Stromal cell of bone marrow (primary cell): ENCODE data around the gene MT2A.
A peak's percentile ranks its signal among the peaks of the same experiment; 100 is the strongest.
"Not testable (repeated sequence)": the region's sequence is repeated elsewhere in the genome, so short reads cannot be mapped to it uniquely, and the experiment has no call there.

Experiments
- DNase-seq: peaks from one replicate; pipeline ENCODE4 v3.0.0-alpha.2; 2012; ENCODE audit warnings: low read depth

The MT2A gene

DNA sequence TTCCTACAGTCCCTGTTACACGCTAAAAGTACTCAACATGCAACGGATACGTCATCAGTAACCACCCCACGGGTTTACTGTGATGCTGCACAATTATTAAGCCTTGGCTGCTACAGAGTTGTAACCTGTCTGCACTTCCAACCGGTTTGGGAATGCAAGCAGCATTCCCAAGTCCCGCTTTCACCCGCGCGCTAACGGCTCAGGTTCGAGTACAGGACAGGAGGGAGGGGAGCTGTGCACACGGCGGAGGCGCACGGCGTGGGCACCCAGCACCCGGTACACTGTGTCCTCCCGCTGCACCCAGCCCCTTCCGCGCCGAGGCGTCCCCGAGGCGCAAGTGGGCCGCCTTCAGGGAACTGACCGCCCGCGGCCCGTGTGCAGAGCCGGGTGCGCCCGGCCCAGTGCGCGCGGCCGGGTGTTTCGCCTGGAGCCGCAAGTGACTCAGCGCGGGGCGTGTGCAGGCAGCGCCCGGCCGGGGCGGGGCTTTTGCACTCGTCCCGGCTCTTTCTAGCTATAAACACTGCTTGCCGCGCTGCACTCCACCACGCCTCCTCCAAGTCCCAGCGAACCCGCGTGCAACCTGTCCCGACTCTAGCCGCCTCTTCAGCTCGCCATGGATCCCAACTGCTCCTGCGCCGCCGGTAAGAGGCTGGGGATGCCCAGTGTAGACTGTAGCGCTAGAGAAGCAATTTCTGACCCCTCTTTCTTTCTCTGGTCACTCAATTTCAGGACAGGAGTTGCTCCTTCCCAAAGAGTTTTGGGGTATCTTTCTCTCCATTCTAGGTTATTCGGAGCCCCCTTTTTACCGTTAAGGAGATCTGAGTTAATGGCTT, at the start of gene MT2A:
Gene MT2A (plus strand): TSS at position 542 of the 833 bp plus-strand sequence. CDS start 72 bp downstream, at position 614.
- DNase-seq = peak; percentile 96

DNA sequence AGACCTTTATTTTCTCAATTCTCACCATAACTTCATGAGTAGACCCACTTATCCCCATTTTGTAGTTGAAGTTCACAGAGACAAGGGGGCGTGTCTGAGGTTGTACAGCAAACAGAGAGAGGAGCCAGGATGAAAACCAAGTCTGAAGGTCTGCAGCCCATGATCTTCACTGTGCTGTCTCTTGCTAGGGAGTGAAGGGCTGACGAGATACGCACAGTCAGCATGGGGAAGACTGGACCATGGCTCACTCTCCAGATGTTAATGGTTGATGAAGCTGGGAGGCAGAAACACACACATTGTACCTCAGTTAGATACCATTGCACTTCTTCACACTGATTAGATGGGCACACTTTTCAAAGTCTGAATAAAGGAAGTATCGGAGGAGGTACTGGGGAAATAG, 49.3 kb upstream of the MT2A start:
- no peak for DNase-seq

DNA sequence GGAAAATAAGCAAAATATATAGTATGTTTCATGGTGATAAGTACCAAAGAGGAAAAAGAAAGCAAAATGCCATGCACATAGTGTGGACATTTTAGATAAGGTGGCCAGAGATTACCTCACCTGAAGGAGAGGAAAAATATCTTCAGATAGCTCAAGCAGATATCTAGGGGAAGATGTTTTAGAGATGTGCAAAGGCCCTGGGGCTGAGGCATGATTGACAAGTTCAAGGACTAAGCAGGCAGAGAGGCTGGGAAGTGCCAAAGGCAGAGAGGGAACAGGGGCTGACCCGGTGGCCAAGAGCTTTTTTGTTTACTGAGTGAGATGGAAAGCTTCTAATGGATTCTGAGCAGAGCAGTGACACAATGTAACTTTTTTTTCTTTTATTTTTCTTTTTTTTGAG, 47.9 kb upstream of the MT2A start:
- DNase-seq = no peak

DNA sequence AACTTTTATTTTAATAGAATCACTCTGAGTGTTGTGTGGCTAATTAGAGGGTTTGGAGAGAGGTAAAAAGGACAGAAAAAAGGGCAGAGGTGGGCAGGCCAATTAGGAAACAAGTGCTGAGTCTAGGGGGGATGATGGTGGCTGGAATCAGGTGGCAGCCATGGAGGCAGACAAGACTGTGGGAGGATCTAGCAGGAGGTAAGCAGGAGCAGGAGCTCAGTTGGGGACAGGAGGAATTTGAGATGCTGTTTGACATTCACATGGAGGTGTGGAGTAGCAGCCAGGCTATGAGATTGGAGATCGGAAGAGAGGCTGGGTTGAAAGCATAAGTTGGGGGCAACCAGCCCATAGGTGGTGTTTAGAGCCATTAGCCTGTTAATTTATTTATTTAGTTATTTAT, 47.3 kb upstream of the MT2A start:
- no peak for DNase-seq

DNA sequence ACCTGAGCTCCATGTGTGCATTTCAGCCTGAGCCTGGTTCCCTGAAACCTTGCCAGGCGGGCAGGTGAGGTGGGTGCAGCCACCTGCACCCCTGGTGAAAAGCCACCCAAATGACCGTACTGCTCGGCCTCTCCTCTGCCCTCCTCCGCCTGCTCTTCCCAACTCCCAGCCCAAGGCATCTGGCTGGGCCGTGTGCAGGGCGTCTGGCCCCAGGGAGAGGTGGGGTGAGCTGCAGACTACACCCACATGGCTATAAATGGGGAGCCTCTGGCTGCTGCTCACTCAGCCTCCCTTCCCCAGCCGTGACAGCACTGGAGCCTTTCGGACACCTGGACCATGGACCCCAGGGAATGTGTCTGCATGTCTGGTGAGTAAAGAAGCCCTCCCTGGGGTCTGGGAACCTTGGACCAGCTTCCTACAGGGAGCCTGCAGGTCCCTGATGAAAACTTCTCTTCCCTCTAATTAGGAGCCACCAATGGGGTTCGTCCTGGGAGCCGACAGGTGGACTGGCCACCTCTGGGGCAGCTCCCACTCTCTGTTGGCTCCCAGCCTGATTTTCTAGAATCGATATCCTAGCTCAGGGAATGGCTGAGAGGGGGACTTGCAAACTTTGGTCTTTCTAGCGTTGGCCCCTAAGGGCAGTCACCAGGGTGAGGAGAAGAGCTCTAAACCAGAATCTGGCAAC, 43.4 kb upstream of the MT2A start, which contains the start of gene MT4:
Gene MT4 (plus strand): TSS at position 281 of the 685 bp plus-strand sequence. CDS start 56 bp downstream, at position 337.
- no peak for DNase-seq

DNA sequence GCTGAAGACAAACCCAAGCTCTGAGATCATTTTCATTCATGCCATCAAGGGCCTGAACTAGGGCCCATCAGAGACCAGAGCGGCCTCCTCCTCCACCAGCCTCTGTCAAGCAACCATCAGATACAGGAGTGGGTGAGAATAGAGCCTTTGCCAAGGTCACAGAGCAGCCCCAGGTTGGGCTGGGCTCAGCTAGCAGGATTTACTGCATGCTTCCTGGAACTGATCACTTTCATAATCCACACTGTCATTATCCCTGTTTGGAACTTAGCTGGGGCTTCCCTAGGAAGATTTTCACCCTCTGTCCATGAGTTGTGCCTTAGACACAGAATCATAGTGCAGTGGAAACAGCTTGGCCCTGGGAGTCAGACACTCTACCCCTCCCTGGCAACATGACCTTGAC, 38.4 kb upstream of the MT2A start:
- DNase-seq = no peak

DNA sequence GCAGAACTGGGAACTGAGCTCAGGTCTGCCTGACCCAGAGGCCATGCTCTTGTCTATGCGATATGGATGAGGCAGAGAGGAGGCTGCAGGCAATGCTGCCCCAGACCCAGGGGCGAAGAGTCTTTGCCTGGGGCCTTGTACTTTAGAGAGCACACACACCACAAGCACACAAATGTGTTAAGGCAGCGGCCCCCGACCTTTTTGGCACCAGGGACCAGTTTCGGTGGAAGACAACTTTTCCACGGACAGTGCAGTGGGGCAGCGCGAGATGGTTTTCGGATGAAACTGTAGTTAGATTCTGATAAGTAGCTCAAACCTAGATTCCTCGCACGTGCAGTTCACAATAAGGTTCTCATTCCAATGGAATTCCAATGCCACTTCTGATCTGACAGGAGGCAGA, 36.9 kb upstream of the MT2A start:
- DNase-seq = no peak

DNA sequence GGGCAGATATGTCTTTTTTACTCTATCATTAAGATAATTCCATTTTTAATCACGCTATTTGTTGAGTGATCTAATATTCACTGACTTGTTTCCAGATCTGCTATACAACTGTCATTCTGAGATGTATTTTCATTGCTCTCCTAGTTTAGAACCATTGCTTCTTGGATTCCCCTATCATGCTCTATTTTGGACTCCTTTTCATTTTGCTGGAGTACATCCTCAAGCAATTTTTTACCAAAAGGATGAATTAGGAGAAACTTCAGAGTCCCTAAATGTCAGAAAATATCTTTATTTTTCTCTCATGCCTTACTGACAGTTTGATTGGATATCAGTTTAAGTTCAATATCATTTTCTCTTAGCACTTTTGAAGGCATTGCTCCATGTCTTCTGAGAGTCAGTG, 33.8 kb upstream of the MT2A start:
- no peak for DNase-seq

DNA sequence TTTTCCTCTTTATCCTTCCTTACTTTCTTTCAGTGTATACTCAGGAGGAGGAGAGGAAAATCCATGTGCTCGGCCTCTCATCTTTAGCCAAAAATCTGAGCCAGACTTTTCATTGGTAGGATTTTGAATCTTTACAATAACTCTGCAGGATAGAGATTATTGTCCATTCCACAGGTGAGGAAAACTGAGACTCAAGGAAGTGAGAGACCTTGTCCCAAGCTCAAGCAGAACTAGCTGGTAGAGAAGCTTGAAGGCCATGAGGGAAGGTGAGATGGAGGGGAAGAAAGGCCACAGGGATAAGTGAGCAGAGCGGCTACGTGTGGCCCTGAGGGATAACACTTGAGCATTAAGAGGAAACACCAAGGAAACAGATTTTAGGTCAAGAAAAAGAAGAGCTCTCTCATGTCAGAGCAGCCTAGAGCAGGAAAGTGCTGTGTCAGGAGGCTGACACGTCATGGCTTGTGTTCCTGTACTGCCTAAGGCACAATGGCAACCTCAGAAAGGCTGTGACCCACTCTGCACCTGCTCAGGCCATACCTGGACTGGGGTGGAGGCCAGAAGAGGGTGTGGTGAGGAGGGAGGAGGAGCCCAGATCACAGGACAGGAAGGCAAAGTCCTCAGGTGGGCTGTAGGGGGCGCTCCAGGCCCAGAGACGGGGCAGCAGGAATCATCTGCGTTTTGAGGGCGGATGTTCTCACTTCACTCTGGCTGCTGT, 31.6 kb upstream of the MT2A start:
- peak; percentile 20 for DNase-seq

DNA sequence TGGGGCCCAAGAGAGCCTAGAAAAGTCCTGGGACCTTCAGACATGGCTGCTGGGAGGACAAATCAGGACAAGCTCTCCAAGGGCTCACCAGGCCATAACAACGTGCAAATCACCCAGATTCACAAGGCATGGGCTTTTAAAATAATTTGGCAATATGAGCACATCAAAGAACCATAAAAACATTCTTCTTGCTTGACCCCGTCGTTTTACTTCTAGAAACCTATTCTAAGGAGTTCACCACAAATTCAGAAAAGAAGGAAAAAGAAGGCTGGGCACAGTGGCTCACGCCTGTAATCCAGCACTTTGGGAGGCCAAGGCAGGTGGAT, 31.1 kb upstream of the MT2A start:
- DNase-seq = no peak

DNA sequence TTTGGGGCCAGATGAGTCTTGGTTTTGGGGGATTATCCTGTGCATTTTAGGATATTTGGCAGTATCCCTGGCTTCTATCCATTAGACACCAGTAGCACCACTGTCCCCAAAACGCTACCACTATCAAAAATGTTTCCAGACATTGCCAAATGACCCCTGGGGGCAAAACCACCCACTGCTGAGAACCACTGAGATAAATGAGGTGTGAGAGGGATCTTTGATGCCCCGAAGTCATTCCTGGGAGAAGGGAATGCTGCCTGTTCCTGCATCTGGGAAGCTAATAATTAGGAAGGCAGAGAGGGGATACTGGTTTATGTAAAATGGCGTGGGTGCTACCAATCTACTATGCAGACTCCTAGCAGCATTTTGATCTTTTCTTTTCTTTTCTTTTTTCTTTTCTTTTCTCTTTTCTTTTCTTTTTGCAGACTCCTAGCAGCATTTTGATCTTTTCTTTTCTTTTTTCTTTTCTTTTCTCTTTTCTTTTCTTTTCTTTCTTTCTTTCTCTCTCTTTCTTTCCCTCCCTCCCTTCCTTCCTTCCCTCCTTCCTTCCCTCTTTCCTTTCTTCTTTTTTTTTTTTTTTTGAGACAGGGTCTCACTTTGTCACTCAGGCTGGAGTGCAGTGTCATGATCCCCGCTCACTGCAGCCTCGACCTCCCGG, 27.9 kb upstream of the MT2A start:
- no peak for DNase-seq

DNA sequence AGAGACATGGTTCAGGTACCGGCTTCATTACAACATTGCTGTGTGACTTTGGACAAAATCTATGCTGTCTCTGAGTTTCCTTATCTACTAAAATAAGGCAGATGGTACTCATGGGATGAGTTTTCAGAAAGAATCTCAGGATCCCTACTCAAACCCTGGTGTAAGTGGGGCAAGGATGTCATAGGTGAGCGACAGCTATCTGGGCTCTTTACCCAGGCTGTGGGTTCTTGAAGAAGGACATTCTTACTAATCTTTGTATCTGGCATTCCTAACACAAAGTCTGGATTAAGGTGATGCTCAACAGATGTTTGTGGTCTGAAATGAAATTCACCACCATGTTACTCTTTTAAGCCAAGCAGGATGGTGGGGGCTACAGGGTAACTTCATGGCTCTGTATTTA, 25.5 kb upstream of the MT2A start:
- not testable (repeated sequence) for DNase-seq

DNA sequence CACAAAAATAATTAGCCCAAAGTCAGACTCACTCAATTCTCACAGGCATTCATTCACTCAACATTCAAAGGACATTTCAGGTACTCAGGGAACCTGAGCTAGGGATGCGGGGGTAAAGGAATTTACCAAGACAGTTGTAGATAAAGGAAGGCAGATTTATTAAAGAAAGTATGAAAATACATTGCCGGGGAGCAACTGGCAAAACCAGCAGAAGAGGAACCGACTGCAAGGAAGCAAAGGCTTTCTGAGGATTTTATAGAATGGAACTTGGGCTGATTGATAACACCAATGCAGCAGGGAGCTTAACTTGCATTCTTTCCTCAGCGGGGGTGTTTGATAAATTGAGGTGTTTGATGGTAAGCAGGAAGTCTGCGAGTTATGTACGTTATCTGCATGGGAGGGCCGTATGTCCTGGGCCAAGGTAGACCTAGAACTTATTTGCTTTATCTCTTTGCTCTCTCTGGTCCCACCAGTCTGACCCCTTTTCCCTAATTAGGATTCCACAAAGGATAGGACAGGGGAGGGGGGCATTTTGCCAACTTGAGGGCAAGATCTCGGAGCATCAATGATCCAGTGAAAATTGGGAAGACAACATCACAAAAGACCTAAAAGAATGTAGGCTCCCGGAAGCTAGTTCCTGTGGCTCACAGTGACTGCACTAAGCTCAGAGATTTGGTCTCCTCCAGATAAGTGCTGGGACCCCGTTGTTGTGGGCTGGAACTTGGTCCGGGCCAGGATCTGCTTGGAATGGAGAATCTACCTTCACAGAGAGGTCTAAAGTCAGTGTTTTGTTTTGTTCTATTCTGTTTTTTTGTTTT, 24.8 kb upstream of the MT2A start:
- no peak for DNase-seq

DNA sequence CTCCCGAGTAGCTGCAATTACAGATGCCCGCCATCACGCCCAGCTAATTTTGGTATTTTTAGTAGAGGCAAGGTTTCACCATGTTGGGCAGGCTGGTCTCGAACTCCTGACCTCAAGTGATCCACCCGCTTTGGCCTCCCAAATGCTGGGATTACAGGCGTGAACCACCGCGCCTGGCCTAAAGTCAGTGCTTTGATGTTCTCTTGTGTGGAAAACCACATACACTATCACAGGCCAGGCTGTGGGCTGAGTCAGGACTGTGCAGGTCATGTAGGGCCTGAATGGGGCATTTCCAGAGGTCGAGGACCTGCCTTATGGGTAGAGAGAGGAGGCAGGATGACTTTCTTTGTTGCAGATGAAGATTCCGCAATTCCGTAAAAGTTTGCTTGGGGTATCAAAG, 24.1 kb upstream of the MT2A start:
- no peak for DNase-seq

DNA sequence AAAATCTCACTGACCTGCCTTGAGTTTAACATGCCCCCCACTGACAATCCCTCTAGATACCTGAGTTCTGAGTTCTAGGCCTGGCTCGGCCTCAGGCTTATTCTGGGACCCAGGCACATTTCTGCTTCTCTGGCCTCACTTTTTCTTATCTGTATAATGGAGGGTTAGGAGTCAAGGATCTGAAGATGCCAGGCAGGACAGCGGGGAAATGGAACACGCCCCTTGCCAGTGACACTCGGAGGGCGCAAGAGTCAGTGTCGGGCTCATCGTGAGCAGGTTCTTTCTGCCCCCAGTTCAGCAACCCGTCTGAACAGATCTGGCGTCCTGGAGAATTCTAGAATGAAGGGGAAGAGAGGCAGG, 19.6 kb upstream of the MT2A start:
- no peak for DNase-seq

DNA sequence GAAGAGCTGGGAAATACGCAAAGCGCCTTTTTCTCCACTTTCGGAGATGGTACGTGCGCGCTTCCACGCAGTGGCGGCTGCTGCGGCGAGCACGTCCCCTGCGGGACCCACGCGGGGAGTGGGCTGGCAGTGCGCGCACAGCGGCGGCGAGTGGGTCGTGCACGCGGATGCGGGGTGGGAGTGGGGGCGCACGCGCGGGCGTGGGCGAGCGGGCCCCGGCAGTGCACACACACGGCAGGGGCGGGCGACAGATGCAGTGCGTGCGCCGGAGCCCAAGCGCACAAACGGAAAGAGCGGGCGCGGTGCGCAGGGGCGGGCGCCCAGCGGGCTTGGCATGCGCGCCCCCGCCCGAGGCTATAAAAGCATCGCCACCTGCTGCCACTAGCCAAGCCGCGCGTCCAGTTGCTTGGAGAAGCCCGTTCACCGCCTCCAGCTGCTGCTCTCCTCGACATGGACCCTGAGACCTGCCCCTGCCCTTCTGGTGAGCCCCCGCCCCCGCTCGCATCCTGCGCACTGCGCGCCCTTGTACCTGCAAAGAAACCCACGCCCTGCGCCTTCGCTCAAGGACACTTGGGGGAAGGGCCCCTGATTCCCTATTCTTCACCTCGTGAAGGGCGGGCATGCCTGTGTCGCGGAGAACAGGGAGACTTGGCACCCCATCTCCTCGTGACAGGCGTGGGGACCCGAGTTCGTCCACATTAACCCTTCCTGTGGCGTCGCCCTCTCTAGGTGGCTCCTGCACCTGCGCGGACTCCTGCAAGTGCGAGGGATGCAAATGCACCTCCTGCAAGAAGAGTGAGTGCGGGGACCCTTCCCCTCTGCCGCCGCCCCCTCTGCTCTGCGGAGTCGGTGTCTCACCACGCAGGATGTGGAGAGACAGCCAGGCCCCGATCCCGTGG, 19.0 kb upstream of the MT2A start, which contains the start of gene MT3:
Gene MT3 (plus strand): TSS at position 388 of the 899 bp plus-strand sequence. CDS start 63 bp downstream, at position 451.
- DNase-seq = no peak

DNA sequence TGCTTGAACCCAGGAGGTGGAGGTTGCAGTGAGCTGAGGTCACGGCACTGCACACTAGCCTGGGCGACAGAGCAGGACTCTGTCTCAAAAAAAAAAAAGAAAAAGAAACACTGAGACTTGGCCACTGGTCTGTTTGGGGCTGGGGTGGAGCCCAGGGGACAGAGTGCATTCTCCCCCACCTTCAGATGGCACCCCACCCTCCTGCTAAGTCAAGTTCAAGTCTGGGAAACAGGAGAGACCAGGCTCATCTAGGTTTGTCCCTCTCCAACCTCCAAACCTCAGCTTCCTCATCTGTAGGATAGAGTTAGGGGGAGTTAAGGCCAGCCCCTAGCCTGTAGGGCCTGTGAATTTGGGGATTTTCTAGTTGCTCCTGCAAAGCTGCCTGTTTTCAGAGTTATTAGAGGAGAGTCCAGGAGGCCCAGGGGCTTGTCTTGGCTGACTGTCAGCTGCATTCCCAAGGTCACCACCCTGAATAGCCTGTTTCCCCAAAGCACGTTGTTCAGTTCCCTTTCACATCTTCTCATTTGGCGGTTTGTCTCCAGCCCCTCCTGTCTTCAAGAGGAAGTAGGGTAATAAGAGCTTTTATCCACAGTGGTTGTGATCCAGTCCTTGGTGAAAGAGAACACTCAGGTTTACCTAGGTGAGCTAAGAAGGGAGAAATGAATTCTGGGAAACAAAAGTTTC, 16.9 kb upstream of the MT2A start:
- DNase-seq = no peak

DNA sequence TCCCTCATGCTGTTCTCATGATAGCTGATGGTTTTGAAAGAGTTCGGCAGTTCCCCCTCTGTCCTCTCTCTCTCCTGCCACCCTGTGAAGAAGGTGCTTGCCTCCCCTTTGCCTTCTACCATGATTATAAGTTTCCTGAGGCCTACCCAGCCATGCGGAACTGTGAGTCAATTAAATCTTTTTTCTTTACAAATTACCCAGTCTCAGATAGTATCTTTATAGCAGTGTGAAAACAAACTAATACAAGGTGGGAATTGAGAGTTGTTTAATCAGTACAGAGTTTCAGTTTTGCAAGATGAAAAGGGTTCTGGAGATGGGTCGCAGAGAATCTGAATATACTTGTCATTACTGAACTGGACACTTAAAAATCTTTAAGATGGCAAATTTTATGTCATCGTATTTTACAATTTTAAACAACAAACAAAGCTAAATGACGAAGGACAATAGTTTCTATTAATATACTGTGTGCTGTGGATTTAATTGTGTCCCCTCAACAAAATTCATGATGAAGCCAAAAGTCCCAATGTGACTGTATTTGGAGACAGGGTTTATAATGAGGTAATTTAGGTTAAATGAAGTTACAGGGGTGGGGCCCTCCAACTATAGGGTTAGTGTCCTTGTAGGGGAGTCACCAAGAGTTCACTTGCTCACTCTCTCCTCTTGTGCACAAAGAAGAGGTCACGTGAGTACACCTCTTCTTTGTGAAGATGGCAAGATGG, 14.7 kb upstream of the MT2A start:
- DNase-seq = no peak

DNA sequence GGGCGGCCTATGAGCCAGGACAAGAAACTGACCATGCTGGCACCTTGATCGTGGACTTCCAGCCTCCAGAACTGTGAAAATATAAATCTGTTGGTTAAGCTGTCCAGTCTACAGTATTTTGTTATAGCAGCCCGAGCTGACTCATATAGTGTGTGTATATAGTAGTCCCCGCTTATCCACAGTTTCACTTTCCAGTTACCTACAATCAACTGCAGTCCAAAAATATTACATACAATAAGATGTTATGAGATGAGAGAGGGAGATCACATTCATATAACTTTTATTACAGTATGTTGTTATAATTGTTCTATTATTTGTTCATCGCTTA, 14.1 kb upstream of the MT2A start:
- DNase-seq = no peak
